ENCODE results near the gene CBX3. TPM values are rescaled to one million over a fixed set of nuclear protein-coding genes. Genes with fewer than 3 reads are reported as not detected.
A peak's percentile ranks its signal among the peaks of the same experiment; 100 is the strongest.
"Not testable (repeated sequence)": the region's sequence is repeated elsewhere in the genome, so short reads cannot be mapped to it uniquely, and the experiment has no call there.

Gene CBX3
- polyA plus RNA-seq, 4 donors, result 145 to 184 (median 179) TPM

- Histone ChIP-seq H3K9me3 (ENCODE audit: control insufficient read depth in 2 of 2, insufficient read depth in 1 of 2, low read depth in 1 of 2, low read length in 1 of 2) (no peaks in the 10 kb centered on the region), H3K4me3 (ENCODE audit: low read depth in 1 of 3, low read length in 3 of 3) (no peak overlapping the region), H3K27me3 (ENCODE audit: control insufficient read depth in 3 of 3, insufficient read depth in 3 of 3, low read length in 3 of 3) (no peaks in the 10 kb centered on the region), H3K36me3 (ENCODE audit: control insufficient read depth in 3 of 3, insufficient read depth in 2 of 3, low read depth in 1 of 3, low read length in 3 of 3) (peaks cover 17 to 35% (median 24%) of the 10 kb centered on the region in 3 donors), H3K27ac (ENCODE audit: low read depth in 1 of 3, low read length in 2 of 3) (no peak overlapping the region), H3K4me1 (ENCODE audit: control insufficient read depth in 3 of 3, insufficient read depth in 2 of 3, low read depth in 1 of 3, low read length in 2 of 3) (peaks cover 3 to 19% (median 6%) of the 10 kb centered on the region in 3 donors)
- FAIRE-seq (no peak), DNase-seq (no peak)
- 45 to 61% (median 48%) methylated on average over 3 of the region's 3 CpGs for WGBS, 3 donors
Observed at GRCh38 chr7:26192485-26193087, 9.0 kb upstream of the CBX3 start.

- Histone ChIP-seq H3K4me1 (ENCODE audit: control insufficient read depth in 3 of 3, insufficient read depth in 2 of 3, low read depth in 1 of 3, low read length in 2 of 3) (peaks cover 2 to 19% (median 6%) of the 10 kb centered on the region in 3 donors), H3K36me3 (ENCODE audit: control insufficient read depth in 3 of 3, insufficient read depth in 2 of 3, low read depth in 1 of 3, low read length in 3 of 3) (peaks cover 17 to 35% (median 20%) of the 10 kb centered on the region in 3 donors), H3K27me3 (ENCODE audit: control insufficient read depth in 3 of 3, insufficient read depth in 3 of 3, low read length in 3 of 3) (no peaks in the 10 kb centered on the region), H3K27ac (ENCODE audit: low read depth in 1 of 3, low read length in 2 of 3) (peak overlapping the region in 1 of 3 donors; percentile 4), H3K9me3 (ENCODE audit: control insufficient read depth in 2 of 2, insufficient read depth in 1 of 2, low read depth in 1 of 2, low read length in 1 of 2) (no peaks in the 10 kb centered on the region), H3K4me3 (ENCODE audit: low read depth in 1 of 3, low read length in 3 of 3) (no peak overlapping the region)
- DNase-seq (no peak), FAIRE-seq (no peak)
- 36 to 54% (median 38%) methylated on average over 8 of the region's 8 CpGs for WGBS, 3 donors
Observed at GRCh38 chr7:26193432-26194207, 7.9 kb upstream of the CBX3 start.

- WGBS, 3 donors, result 23 to 42% (median 27%) methylated on average over 11 of the region's 11 CpGs
- H3K27me3 ChIP-seq (ENCODE audit: control insufficient read depth in 3 of 3, insufficient read depth in 3 of 3, low read length in 3 of 3); H3K4me3 ChIP-seq (ENCODE audit: low read depth in 1 of 3, low read length in 3 of 3); DNase-seq; H3K9me3 ChIP-seq (ENCODE audit: control insufficient read depth in 2 of 2, insufficient read depth in 1 of 2, low read depth in 1 of 2, low read length in 1 of 2); FAIRE-seq: not testable (repeated sequence)
- H3K4me1 ChIP-seq (ENCODE audit: control insufficient read depth in 3 of 3, insufficient read depth in 2 of 3, low read depth in 1 of 3, low read length in 2 of 3), result peaks cover 2 to 19% (median 6%) of the 10 kb centered on the region in 3 donors
- peak overlapping the region in 1 of 3 donors; percentile 16 for H3K27ac ChIP-seq (ENCODE audit: low read depth in 1 of 3, low read length in 2 of 3)
- H3K36me3 ChIP-seq (ENCODE audit: control insufficient read depth in 3 of 3, insufficient read depth in 2 of 3, low read depth in 1 of 3, low read length in 3 of 3), result peaks cover 17 to 33% (median 19%) of the 10 kb centered on the region in 3 donors
Observed at GRCh38 chr7:26194764-26195163, 6.8 kb upstream of the CBX3 start.

GRCh38 chr7:26195182-26195581 lies 6.4 kb upstream of the CBX3 start:
- DNase-seq (no peak), FAIRE-seq (no peak)
- 31 to 59% (median 35%) methylated on average over 5 of the region's 5 CpGs for WGBS, 3 donors
- Histone ChIP-seq H3K9me3 (ENCODE audit: control insufficient read depth in 2 of 2, insufficient read depth in 1 of 2, low read depth in 1 of 2, low read length in 1 of 2) (no peaks in the 10 kb centered on the region), H3K27me3 (ENCODE audit: control insufficient read depth in 3 of 3, insufficient read depth in 3 of 3, low read length in 3 of 3) (no peaks in the 10 kb centered on the region), H3K36me3 (ENCODE audit: control insufficient read depth in 3 of 3, insufficient read depth in 2 of 3, low read depth in 1 of 3, low read length in 3 of 3) (peaks cover 17 to 32% (median 19%) of the 10 kb centered on the region in 3 donors), H3K4me3 (ENCODE audit: low read depth in 1 of 3, low read length in 3 of 3) (no peak overlapping the region), H3K4me1 (ENCODE audit: control insufficient read depth in 3 of 3, insufficient read depth in 2 of 3, low read depth in 1 of 3, low read length in 2 of 3) (peaks cover 2 to 19% (median 6%) of the 10 kb centered on the region in 3 donors), H3K27ac (ENCODE audit: low read depth in 1 of 3, low read length in 2 of 3) (no peak overlapping the region)

- Histone ChIP-seq H3K27ac (ENCODE audit: low read depth in 1 of 3, low read length in 2 of 3) (no peak overlapping the region), H3K4me1 (ENCODE audit: control insufficient read depth in 3 of 3, insufficient read depth in 2 of 3, low read depth in 1 of 3, low read length in 2 of 3) (peaks cover 2 to 19% (median 6%) of the 10 kb centered on the region in 3 donors), H3K27me3 (ENCODE audit: control insufficient read depth in 3 of 3, insufficient read depth in 3 of 3, low read length in 3 of 3) (no peaks in the 10 kb centered on the region), H3K9me3 (ENCODE audit: control insufficient read depth in 2 of 2, insufficient read depth in 1 of 2, low read depth in 1 of 2, low read length in 1 of 2) (no peaks in the 10 kb centered on the region), H3K36me3 (ENCODE audit: control insufficient read depth in 3 of 3, insufficient read depth in 2 of 3, low read depth in 1 of 3, low read length in 3 of 3) (peaks cover 15 to 24% (median 19%) of the 10 kb centered on the region in 3 donors), H3K4me3 (ENCODE audit: low read depth in 1 of 3, low read length in 3 of 3) (peak overlapping the region in 1 of 3 donors; percentile 14)
- DNase-seq (no peak), FAIRE-seq (no peak)
- 14 to 32% (median 15%) methylated on average over 10 of the region's 10 CpGs for WGBS, 3 donors
Observed at GRCh38 chr7:26195867-26196657, 5.5 kb upstream of the CBX3 start.

GRCh38 chr7:26197153-26198115 lies 4.1 kb upstream of the CBX3 start:
- H3K4me1 ChIP-seq (ENCODE audit: control insufficient read depth in 3 of 3, insufficient read depth in 2 of 3, low read depth in 1 of 3, low read length in 2 of 3), result peaks cover 2 to 19% (median 6%) of the 10 kb centered on the region in 3 donors
- H3K27ac ChIP-seq (ENCODE audit: low read depth in 1 of 3, low read length in 2 of 3), result peak overlapping the region in 1 of 3 donors; percentile 99
- peaks cover 15 to 20% (median 17%) of the 10 kb centered on the region in 3 donors for H3K36me3 ChIP-seq (ENCODE audit: control insufficient read depth in 3 of 3, insufficient read depth in 2 of 3, low read depth in 1 of 3, low read length in 3 of 3)
- peak overlapping the region in 2 of 3 donors; percentile 24 to 32 for H3K4me3 ChIP-seq (ENCODE audit: low read depth in 1 of 3, low read length in 3 of 3)
- no peaks in the 10 kb centered on the region for H3K9me3 ChIP-seq (ENCODE audit: control insufficient read depth in 2 of 2, insufficient read depth in 1 of 2, low read depth in 1 of 2, low read length in 1 of 2)
- FAIRE-seq (no peak), DNase-seq (no peak)
- no peaks in the 10 kb centered on the region for H3K27me3 ChIP-seq (ENCODE audit: control insufficient read depth in 3 of 3, insufficient read depth in 3 of 3, low read length in 3 of 3)
- 1 to 5% (median 3%) methylated on average over 5 of the region's 5 CpGs for WGBS, 3 donors

- H3K4me3 ChIP-seq (ENCODE audit: low read depth in 1 of 3, low read length in 3 of 3), result peak overlapping the region; percentile 68 to 91 (median 86)
- no peaks in the 10 kb centered on the region for H3K27me3 ChIP-seq (ENCODE audit: control insufficient read depth in 3 of 3, insufficient read depth in 3 of 3, low read length in 3 of 3)
- peaks cover 9 to 17% (median 14%) of the 10 kb centered on the region in 3 donors for H3K36me3 ChIP-seq (ENCODE audit: control insufficient read depth in 3 of 3, insufficient read depth in 2 of 3, low read depth in 1 of 3, low read length in 3 of 3)
- H3K27ac ChIP-seq (ENCODE audit: low read depth in 1 of 3, low read length in 2 of 3), result peak overlapping the region in 1 of 3 donors; percentile 99
- WGBS, 3 donors, result 0% methylated on average over 6 of the region's 6 CpGs
- H3K4me1 ChIP-seq (ENCODE audit: control insufficient read depth in 3 of 3, insufficient read depth in 2 of 3, low read depth in 1 of 3, low read length in 2 of 3), result peaks cover 2 to 16% (median 6%) of the 10 kb centered on the region in 3 donors
- DNase-seq (peak; percentile 52 to 64), FAIRE-seq (peak; percentile 30)
- H3K9me3 ChIP-seq (ENCODE audit: control insufficient read depth in 2 of 2, insufficient read depth in 1 of 2, low read depth in 1 of 2, low read length in 1 of 2), result no peaks in the 10 kb centered on the region
Observed at GRCh38 chr7:26198133-26198780, 3.3 kb upstream of the CBX3 start.

All from small intestine (tissue), 7 donors.